Subcutaneous adipose tissue (tissue), 4 donors: ENCODE results near the gene REC8. TPM values are rescaled to one million over a fixed set of nuclear protein-coding genes. Genes with fewer than 3 reads are reported as not detected.

Experiments
- total RNA-seq, 4 donors: library from RNA; depleted of rRNA; stranded (reverse); fragments of >200 nt; gene quantifications; one replicate each; pipeline ENCODE4 v1.1.0, GENCODE V29; 2016
- TF ChIP-seq, protein P1 (sequence below): fragments of 450-650 bp; IDR thresholded peaks from one replicate; pipeline ENCODE4 v1.5.1; 2016; ENCODE audit warnings: low read depth, mild to moderate bottlenecking, control low read depth, antibody characterized with exemption, moderate library complexity

Gene REC8
- total RNA-seq, 4 donors from 2014 or later = 3.1 to 27.7 (median 5.5) TPM

- TF ChIP-seq, protein P1, sequence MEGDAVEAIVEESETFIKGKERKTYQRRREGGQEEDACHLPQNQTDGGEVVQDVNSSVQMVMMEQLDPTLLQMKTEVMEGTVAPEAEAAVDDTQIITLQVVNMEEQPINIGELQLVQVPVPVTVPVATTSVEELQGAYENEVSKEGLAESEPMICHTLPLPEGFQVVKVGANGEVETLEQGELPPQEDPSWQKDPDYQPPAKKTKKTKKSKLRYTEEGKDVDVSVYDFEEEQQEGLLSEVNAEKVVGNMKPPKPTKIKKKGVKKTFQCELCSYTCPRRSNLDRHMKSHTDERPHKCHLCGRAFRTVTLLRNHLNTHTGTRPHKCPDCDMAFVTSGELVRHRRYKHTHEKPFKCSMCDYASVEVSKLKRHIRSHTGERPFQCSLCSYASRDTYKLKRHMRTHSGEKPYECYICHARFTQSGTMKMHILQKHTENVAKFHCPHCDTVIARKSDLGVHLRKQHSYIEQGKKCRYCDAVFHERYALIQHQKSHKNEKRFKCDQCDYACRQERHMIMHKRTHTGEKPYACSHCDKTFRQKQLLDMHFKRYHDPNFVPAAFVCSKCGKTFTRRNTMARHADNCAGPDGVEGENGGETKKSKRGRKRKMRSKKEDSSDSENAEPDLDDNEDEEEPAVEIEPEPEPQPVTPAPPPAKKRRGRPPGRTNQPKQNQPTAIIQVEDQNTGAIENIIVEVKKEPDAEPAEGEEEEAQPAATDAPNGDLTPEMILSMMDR = no peak
Measured at GRCh38 chr14:24185026-24185425, 13.1 kb downstream of the REC8 start.

DNA sequence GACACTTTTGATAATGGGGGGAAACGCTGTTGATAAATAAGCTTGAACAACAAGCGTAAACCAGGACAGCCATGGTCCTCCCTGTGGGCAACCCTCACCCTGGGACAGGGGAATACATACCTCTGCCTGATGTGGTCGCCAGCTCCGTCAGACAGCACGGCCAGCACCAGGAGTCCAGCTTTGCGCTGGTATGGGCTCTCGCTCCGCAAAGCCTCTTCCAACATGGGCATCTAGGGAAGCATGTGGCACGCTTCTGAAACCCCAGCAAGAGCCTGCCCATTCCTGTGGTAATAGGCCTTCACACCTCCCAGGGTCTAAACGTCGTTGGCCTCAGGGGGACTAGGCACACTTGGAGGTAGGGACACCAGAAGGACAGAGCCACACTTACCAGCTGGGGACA, 13.9 kb downstream of the REC8 start:
- TF ChIP-seq, protein P1 = no peak

DNA sequence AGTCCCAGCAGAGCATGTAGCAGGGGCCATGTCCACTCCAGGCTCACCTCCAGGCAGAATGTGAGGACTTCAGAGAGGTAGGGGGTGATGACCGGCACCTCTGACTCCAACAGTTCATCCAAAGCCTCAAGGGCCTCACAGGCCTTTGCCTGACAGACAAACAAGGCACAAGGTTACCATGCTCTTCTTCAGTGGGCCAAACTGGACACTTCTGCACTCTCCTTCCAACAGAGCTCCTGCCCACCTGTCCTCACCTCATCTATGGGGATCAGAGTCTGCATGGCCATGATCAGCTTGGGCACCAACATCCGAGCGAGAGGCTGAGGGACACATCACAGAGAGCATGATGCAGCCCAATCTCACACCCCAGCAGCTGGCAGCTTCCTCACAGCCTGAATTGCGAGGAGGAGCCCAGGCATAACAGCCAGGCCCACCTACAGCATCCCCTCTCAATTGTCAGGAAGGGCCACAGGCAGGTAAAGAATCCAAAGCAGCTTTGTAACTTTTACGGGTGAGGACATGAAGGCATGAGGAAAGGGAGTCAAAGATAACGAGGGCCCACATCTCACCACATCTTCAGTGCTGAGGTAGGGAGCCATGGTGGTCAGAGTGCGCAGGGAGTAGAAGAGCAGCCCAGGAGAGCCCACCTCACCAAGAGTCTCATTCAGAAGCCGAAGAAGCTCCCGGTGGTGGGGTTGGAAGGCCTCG, 15.1 kb downstream of the REC8 start:
- TF ChIP-seq, protein P1 = no peak

- TF ChIP-seq, protein P1 = no peak
Measured at GRCh38 chr14:24187539-24187915, 15.6 kb downstream of the REC8 start.

DNA sequence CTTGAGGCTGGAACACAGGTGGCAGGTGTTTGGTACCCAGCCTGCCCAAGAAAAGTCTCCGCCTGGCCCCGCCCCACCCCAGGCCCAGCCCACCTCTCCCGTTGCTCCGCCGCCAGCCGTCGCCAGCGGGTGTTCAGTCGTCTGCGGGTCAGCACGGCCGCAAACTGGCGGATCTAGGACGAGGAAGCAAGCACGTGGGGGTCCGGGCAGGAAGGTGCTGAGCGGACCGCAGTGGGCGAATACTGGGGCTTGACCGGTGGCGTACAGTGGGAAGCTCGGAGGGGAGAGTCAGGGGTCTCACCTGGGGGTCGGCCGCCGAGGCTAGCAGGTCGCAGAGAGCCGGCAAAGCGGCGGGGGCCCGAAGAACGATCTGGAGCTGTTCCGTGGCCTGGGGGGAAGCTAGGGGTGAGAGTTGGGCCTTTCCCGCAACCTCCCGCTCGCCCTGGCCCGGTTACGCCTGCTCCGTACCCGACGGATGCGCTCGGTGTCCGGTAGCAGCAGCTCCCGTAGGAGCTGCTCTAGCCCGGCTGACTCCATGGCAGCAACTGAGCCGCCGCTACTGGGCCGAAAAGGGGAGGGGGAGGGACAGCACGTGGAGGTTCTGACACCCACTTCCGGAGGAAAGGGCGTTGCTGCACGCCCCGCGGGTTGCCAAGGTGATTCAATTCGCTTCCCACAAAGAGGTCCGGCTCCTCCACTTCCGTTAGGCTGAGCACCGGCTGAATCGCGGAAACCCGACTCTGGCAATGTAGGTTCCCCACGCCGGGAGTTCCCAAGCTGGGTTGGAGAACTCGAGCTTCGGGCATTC, 16.6 kb downstream of the REC8 start, which contains the start of gene IPO4:
TSS of gene IPO4 (minus strand) at position 566 of the 808 bp plus-strand sequence. CDS start at position 537, 29 bp downstream.
- TF ChIP-seq, protein P1 = no peak

DNA sequence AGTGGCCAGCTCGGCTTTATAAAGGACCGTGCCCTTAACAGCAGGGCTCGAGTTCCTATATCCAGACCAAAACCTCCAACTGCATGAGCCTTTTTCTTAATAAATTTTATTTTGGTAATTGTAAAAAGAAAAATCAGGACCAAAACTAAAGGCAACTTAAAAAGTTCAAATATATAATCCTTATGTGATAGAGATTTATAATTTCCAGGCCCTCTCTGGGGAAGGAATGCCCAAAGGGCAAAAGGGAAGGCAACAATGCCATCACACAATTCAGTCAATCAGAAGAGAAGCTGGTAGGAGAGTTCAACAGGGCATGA, 17.1 kb downstream of the REC8 start:
- TF ChIP-seq, protein P1 = no peak

- TF ChIP-seq, protein P1 = no peak
Measured at GRCh38 chr14:24189460-24189859, 17.6 kb downstream of the REC8 start.
